AG10803 (cell line): ENCODE results near the gene SHCBP1.
A peak's percentile ranks its signal among the peaks of the same experiment; 100 is the strongest.

Experiments
- DNase-seq: peaks from one replicate; pipeline ENCODE4 v3.0.0; 2010; ENCODE audit warnings: low read depth
- H3K4me3 ChIP-seq: 2 replicates; pipeline ENCODE4 v1.5.1; 2011; ENCODE audit warnings: mild to moderate bottlenecking, low read length, control low read depth
- TF ChIP-seq, protein P1 (sequence below): conservative IDR thresholded peaks from 2 replicates; pipeline ENCODE4 v1.5.1; 2011; ENCODE audit warnings: mild to moderate bottlenecking, low read length, control low read depth, inconsistent platforms

SHCBP1 gene, protein sequence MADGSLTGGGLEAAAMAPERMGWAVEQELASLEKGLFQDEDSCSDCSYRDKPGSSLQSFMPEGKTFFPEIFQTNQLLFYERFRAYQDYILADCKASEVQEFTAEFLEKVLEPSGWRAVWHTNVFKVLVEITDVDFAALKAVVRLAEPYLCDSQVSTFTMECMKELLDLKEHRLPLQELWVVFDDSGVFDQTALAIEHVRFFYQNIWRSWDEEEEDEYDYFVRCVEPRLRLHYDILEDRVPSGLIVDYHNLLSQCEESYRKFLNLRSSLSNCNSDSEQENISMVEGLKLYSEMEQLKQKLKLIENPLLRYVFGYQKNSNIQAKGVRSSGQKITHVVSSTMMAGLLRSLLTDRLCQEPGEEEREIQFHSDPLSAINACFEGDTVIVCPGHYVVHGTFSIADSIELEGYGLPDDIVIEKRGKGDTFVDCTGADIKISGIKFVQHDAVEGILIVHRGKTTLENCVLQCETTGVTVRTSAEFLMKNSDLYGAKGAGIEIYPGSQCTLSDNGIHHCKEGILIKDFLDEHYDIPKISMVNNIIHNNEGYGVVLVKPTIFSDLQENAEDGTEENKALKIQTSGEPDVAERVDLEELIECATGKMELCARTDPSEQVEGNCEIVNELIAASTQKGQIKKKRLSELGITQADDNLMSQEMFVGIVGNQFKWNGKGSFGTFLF

DNA sequence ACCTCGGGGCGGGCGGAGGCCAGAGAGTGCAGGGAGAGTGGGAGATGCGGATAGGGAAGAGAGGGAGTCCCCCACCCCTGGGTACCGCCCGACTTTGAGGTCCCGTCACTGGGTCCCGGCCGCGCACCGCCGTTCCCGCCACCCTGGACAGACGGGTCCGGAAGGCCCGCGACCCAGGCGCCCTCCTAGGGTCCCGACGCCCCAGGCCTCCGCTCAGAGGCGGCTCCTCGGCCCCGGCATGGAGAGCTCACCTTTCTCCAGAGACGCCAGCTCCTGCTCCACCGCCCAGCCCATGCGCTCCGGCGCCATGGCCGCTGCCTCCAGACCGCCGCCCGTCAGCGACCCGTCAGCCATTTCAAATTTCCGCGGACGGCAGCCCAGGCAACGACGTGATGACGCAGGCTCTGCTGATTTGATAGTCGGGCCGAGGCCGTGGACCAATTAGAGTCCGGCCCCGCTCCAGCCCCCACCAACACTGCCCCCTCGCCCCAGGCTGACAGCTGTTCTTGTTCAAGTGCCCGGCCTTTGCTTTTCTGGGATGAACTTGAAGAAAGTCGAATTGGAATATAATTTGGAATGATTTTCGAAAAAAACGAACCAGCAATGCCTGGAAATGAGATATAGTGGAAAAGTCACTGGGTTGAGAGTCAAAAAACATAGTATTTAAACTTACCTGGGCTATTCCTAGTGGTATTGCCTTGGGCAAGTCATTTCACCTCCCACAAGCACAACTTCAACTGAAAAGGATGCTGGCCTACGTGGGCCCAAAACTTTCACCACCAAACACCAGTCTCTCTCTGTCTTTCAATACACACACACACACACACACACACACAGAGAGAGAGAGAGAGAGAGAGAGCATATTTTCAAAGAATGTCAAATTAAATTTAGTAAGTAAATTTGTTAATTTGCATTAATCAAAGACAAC lies at the start of gene SHCBP1:
TSS of gene SHCBP1 (minus strand) at position 374 of the 928 bp plus-strand sequence. CDS start at position 354, 20 bp downstream.
- TF ChIP-seq, protein P1, sequence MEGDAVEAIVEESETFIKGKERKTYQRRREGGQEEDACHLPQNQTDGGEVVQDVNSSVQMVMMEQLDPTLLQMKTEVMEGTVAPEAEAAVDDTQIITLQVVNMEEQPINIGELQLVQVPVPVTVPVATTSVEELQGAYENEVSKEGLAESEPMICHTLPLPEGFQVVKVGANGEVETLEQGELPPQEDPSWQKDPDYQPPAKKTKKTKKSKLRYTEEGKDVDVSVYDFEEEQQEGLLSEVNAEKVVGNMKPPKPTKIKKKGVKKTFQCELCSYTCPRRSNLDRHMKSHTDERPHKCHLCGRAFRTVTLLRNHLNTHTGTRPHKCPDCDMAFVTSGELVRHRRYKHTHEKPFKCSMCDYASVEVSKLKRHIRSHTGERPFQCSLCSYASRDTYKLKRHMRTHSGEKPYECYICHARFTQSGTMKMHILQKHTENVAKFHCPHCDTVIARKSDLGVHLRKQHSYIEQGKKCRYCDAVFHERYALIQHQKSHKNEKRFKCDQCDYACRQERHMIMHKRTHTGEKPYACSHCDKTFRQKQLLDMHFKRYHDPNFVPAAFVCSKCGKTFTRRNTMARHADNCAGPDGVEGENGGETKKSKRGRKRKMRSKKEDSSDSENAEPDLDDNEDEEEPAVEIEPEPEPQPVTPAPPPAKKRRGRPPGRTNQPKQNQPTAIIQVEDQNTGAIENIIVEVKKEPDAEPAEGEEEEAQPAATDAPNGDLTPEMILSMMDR = no peak
- peak within 1 kb of the TSS; percentile 83 for H3K4me3 ChIP-seq
- DNase-seq = peak; percentile 82

DNA sequence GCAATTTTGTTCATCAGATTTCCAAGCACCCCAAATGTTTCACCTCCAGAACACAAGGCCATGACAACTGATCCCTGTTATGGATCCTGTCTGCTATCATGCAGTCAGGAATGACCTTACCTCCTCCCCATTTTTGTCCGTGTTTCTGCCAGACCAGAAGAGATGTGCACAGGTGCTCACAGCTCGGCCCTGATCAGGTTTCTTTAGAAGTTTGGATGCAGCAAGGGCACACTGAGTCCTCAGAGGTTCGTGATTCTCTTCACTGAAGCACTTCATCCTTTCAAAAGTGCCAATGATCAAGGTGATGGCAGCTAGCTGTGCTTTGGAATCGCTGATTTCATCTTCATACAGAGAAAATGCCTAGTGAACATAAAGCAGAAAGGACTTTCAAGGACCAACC lies 40.9 kb upstream of the SHCBP1 start:
- TF ChIP-seq, protein P1 = no peak
- no peak overlapping the region for H3K4me3 ChIP-seq
- no peak for DNase-seq

DNA sequence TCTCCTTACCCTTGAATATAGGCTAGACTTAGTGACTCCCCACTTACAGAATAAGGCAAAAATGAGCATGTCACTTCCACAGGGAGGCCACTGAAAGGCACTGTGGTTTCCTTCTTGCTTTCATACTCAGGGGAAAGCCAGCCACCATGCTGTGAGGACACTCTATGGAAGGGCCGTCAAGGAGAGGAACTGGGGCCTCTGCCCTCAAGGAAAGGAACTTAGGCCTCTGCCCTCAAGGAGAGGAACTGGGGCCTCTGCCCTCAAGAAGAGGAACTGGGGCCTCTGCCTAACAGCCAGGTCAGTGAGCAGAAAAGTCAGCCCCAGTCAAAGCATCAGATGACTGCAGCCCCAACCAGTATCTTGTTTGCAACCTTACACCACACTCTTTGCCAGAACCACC lies 37.7 kb upstream of the SHCBP1 start:
- H3K4me3 ChIP-seq = no peak overlapping the region
- DNase-seq = no peak
- TF ChIP-seq, protein P1 = no peak

DNA sequence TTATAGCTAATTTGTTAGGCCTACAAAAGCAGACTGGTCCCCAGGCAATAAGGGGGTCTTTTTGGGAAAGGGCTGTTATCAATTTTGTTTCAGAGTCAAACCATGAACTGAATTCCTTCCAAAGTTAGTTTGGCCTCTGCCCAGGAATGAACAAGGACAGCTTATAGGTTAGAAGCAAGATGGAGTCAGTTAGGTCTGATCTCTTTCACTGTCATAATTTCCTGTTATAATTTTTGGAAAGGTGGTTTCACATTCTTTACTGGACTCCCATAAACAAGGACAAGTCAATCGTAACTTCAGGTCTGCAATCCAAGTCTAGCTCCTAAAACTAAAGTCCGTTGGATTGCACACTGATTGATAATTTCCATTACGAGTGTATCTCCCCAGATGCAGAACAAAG lies 30.1 kb upstream of the SHCBP1 start:
- no peak overlapping the region for H3K4me3 ChIP-seq
- TF ChIP-seq, protein P1 = no peak
- no peak for DNase-seq

DNA sequence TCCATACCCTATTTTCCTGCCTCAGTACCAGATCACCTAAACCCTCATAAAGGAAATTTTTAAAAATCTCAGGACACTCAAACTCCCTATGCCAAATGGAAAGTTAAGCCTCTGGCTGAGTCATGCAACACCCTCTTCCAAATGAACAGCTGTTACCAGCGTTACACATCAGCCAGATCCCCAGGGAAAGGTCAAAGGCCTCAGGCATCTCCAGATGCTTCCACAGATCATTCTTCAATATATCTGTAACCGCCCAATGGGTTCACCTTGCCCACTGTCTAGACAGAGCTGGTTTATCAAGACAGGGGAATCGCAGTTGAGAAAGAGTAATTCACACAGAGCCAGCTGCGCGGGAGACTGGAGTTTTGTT lies 29.1 kb upstream of the SHCBP1 start:
- H3K4me3 ChIP-seq = no peak overlapping the region
- TF ChIP-seq, protein P1 = no peak
- DNase-seq = peak; percentile 50

DNA sequence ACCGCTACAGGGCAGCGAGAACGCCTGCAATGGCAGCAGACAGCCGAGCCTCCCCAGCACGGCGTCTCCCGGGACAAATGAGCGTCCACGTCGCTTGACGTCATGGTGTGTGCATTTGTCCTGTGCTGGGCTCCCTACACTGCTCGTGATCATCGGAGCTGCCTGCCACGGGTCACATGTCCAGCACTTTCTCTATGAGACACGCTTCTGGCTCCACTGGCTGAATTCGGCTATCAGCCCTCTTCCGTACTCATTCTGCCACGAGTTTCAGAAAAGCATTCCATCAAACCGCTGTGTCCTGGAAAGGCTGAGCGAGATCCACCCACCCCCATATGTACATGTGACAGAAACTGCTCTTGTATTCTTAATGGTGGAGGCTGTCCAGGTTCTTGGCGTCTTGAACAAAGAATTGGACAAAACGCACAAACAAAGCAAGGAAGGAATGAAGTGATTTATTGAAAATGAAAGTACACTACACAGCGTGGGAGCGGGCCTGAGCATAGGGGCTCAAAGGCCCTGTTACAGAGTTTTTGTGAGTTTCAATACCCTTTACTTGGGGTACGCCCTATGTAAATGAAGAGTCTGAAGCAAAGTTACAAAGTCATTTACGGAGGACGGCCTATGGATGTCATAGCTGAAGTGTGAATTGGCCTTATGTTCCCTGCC lies 28.5 kb upstream of the SHCBP1 start:
- no peak for DNase-seq
- TF ChIP-seq, protein P1 = no peak
- no peak overlapping the region for H3K4me3 ChIP-seq
